Heart right ventricle (tissue), 16 donors: ENCODE data around the gene MUC16. TPM values are rescaled to one million over a fixed set of nuclear protein-coding genes. Genes with fewer than 3 reads are reported as not detected.

Experiments
- ATAC-seq, 8 donors: fragments of 200-7000 bp; cut with Tn5 transposase; one replicate each; pipeline ENCODE4 v1.9.1; 2020; ENCODE audit warnings: mild to moderate bottlenecking in 8 of 8, moderate library complexity in 8 of 8, moderate number of reproducible peaks in 1 of 8
- DNase-seq, 2 donors: peaks; one replicate each; pipeline ENCODE4 v3.0.0-alpha.2; 2020
- H3K27ac ChIP-seq, 10 donors: fragments of 200-600 bp; sonication (generic) in 2 of 10; one replicate each; pipeline versions ENCODE4 v1.5.0 to v1.8.0; 2020 to 2022; ENCODE audit warnings: mild to moderate bottlenecking in 3 of 10
- H3K27me3 ChIP-seq, 7 donors: fragments of 200-600 bp; one replicate each; pipeline ENCODE4 v1.8.0; 2021 to 2022; ENCODE audit warnings: mild to moderate bottlenecking in 2 of 7
- H3K36me3 ChIP-seq, 9 donors: fragments of 200-600 bp; sonication (generic) in 1 of 9; one replicate each; pipeline versions ENCODE4 v1.5.0 to v1.8.0; 2020 to 2022; ENCODE audit warnings: mild to moderate bottlenecking in 2 of 9
- H3K4me1 ChIP-seq, 9 donors: fragments of 200-600 bp; sonication (generic) in 1 of 9; one replicate each; pipeline versions ENCODE4 v1.5.0 to v1.8.0; 2020 to 2022; ENCODE audit warnings: mild to moderate bottlenecking in 4 of 9
- H3K4me3 ChIP-seq, 10 donors: fragments of 200-600 bp; sonication (generic) in 2 of 10; one replicate each; pipeline versions ENCODE4 v1.5.0 to v1.8.0; 2020 to 2022; ENCODE audit warnings: mild to moderate bottlenecking in 7 of 10, moderate library complexity in 2 of 10
- H3K9me3 ChIP-seq, 11 donors: fragments of 200-600 bp in 10 of 11; sonication (generic) in 2 of 11; one replicate each; pipeline versions ENCODE4 v1.5.0 to v1.8.0; 2013 to 2022; ENCODE audit warnings: mild to moderate bottlenecking in 2 of 11, control low read depth in 1 of 11, moderate library complexity in 1 of 11
- WGBS, 2 donors: extraction: QIAGEN DNeasy Blood & Tissue Kit; methylation state at CpG; one replicate each; pipeline ENCODE4 v1.1.7; 2013; ENCODE audit warnings: inconsistent platforms in 1 of 2; 5-methylcytosine and 5-hydroxymethylcytosine counted together
- intact Hi-C, 10 donors: fragments of 100-400 bp; cut with DNase I; formaldehyde crosslinking; loops; one replicate each; pipeline versions ENCODE4 v1.11.1 to v1.14.2; 2022
- polyA plus RNA-seq, 2 donors: library from polyadenylated mRNA; stranded (reverse); fragments of 200-250 nt; gene quantifications; one replicate each; pipeline ENCODE4 v1.2.3, GENCODE V29; 2013
- total RNA-seq, 10 donors: library from RNA; stranded (reverse); fragmentation: NEBNext Ultra II Directional in 3 of 10; extraction: Animal tissue kit (Norgen Biotek cat#: 25700) in 3 of 10; gene quantifications; one replicate each; pipeline versions ENCODE4 v1.2.1 to v1.2.4, GENCODE V29; 2021 to 2023
- TF ChIP-seq, protein P1 (sequence below), 9 donors: fragments of 200-600 bp; sonication (generic) in 2 of 9; IDR thresholded peaks; one replicate each; pipeline versions ENCODE4 v1.5.0 to v1.8.0; 2021 to 2022; ENCODE audit warnings: antibody characterized with exemption in 9 of 9, mild to moderate bottlenecking in 5 of 9, moderate library complexity in 1 of 9
- donor health status: Arrhythmogenic right ventricular cardiomyopathy.
- donor health status: ischemic (EF 13 %, LVEDD 7.1; RV severe dilation, severe dysfunction).
- donor health status: healthy with polysubstance abuse.
- donor health status: DM: no; HTN: yes; CAD: no.
- donor health status: DM: no; HTN: no; CAD: no.
- donor health status: ischemic (EF 25% LVEDD 6.9; RV normal size, moderate dysfunction).
- donor health status: ischemic (EF 25% LVEDD 5.7; RV mildly dilated, moderate dysfunction).
- donor health status: healthy.
- donor health status: DM: yes; HTN: yes; CAD: no.
- donor health status: Ischemic cardiomyopathy.
- donor health status: ischemic (EF 35%, LVEDD 5.7; RV mildly dilated, moderate dysfunction).
- donor health status: nonischemic (EF 11% LVEDD 7.7; RV severe dilation, severe dysfunction).
- donor health status: DM: yes; HTN: yes; CAD: no.
- donor health status: PGD.
- donor health status: ischemic (EF 29% LVEDD 5.4; RV normal size, mild dysfunction).
- donor health status: nonischemic (EF 23%, LVEDD 6.1; RV moderate dilation, normal function).

The MUC16 gene
- total and polyA plus RNA-seq, 12 donors: under 0.01 to 0.31 (median 0.07) TPM; not detected in 7

DNA sequence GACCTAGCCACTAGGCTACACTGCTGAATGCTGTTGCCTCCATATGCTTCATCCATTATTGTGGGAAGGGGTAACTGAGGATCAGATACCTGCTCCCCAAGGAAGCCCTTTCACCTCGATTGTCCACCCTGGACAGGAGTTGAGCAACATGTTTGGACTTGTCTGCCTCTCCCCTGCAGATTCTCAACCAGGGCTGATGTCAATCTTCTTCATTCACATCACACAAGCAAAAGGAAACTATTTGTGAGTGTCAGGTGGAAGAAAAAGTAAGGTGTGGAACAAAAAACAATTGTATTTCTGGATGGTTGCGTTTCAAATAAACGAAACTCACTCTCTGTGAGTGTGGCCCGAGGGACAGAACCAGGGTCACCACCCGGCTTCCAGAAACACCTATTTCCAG lies 29.5 kb upstream of the MUC16 start:
- TF ChIP-seq, protein P1, sequence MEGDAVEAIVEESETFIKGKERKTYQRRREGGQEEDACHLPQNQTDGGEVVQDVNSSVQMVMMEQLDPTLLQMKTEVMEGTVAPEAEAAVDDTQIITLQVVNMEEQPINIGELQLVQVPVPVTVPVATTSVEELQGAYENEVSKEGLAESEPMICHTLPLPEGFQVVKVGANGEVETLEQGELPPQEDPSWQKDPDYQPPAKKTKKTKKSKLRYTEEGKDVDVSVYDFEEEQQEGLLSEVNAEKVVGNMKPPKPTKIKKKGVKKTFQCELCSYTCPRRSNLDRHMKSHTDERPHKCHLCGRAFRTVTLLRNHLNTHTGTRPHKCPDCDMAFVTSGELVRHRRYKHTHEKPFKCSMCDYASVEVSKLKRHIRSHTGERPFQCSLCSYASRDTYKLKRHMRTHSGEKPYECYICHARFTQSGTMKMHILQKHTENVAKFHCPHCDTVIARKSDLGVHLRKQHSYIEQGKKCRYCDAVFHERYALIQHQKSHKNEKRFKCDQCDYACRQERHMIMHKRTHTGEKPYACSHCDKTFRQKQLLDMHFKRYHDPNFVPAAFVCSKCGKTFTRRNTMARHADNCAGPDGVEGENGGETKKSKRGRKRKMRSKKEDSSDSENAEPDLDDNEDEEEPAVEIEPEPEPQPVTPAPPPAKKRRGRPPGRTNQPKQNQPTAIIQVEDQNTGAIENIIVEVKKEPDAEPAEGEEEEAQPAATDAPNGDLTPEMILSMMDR (IDR thresholded peaks at IDR 0.05): no peak
- DNase-seq (no peak), ATAC-seq (no peak)
- Histone ChIP-seq H3K27ac (no peak overlapping the region), H3K4me3 (no peak overlapping the region), H3K4me1 (no peaks in the 10 kb centered on the region), H3K9me3 (no peaks in the 10 kb centered on the region), H3K36me3 (no peaks in the 10 kb centered on the region), H3K27me3 (peaks cover 0 to 28% (median 4%) of the 10 kb centered on the region in 7 donors)
- WGBS, 2 donors: 71 to 72% methylated on average over 5 of the region's 5 CpGs
- intact Hi-C loops: no loop called here

DNA sequence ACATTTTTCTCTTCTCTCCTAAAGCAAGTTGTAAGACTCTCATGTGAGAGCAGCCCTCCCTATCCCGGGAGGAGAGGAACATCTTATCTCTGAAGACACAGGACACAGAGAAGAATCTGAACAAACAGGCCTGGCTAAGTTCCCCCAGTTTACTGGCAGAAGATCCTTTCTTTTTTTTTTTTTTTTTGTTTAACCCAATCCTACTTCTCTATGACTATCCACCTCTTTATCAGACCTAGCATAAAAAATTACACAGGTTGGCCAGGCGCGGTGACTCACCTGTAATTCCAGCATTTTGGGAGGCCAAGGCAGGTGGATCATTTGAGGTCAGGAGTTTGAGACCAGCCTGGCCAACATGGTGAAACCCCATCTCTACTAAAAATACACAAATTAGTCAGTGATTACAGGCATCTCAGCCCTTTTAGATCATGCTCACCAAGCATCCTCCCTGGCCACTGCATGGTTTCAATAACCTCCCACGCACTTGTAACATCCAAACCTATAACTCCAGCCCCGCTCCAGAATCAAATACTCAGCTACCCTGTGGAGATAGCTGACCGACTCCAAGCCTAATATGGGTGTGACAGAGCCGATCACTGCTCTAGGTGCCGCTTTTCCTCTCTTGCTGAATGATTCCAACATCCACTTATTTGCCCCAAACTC lies 27.3 kb upstream of the MUC16 start:
- Histone ChIP-seq H3K27me3 (peaks cover 0 to 24% (median 4%) of the 10 kb centered on the region in 7 donors), H3K9me3 (no peaks in the 10 kb centered on the region), H3K36me3 (no peaks in the 10 kb centered on the region), H3K4me1 (no peaks in the 10 kb centered on the region), H3K27ac (no peak overlapping the region), H3K4me3 (no peak overlapping the region)
- intact Hi-C loops: no loop called here
- ATAC-seq (no peak), DNase-seq (no peak)
- TF ChIP-seq, protein P1 (IDR thresholded peaks at IDR 0.05): no peak
- WGBS, 2 donors: 75 to 77% methylated on average over 8 of the region's 8 CpGs

DNA sequence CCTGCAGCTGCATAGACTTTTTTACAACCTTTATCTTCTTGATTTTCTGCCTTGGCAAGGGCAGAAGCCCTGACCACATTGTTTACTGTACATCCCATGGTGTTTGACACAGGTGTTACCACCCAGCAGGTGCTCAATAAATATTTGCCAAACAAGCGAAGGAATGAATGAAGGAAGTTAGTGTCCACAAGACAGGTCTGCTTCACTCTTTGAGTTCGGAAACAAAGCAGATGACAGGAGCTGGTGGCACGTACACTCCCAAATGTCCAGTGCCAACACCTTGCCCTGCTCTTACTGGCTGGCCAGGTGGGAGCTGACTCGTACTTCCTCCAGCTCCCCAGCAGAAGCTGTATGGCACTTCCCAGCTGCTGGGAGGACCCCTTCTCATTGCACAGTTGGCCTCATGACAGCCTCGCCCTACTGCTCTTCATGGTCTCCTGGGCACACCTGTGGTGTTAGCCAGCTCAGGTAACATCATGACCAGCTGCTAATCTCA lies 22.0 kb upstream of the MUC16 start:
- Histone ChIP-seq H3K27ac (no peak overlapping the region), H3K4me1 (no peaks in the 10 kb centered on the region), H3K27me3 (peaks cover 0 to 28% (median 0%) of the 10 kb centered on the region in 7 donors), H3K4me3 (no peak overlapping the region), H3K36me3 (no peaks in the 10 kb centered on the region), H3K9me3 (no peaks in the 10 kb centered on the region)
- no peak for ATAC-seq
- intact Hi-C loops: no loop called here
- 76 to 77% methylated on average over 5 of the region's 5 CpGs for WGBS, 2 donors
- DNase-seq: no peak
- TF ChIP-seq, protein P1 (IDR thresholded peaks at IDR 0.05): no peak

DNA sequence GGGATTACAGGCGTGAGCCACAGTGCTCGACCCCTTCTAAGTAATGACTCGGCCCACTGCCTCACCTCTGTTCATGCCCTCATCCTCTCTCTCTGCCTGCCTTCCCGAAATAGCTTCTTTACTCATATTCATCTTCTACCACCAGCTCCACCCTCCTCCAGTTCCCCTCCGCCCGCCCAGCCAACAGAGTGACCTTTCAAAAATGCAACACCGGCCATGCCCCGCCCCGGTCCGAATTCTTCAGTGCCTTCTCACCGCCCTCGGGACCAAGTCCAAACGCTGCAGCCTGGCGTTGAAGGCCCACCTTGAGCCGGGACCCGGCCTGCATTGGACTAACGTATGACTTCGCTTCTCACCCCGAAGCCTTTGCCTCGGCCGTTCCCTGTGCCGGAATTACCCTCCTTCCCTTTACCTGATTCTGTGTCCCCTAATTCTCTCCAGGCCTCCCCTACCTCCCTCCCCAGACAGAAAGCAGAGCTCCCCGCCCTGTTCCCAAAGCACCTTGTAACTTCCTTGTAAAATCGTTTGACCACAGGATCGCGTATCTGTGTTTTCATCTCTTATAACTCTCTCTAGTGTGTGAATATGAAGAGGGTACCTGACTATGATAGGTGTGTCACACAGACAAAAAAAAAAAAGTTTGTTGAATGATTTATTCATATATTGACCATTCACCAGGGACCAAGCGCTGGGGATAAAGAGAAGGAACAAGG lies 8.1 kb upstream of the MUC16 start:
- peaks cover 0 to 13% (median 0%) of the 10 kb centered on the region in 7 donors for H3K27me3 ChIP-seq
- TF ChIP-seq, protein P1 (IDR thresholded peaks at IDR 0.05): no peak
- H3K36me3 ChIP-seq: no peaks in the 10 kb centered on the region
- H3K27ac ChIP-seq: no peak overlapping the region
- DNase-seq (no peak), ATAC-seq (no peak)
- no peaks in the 10 kb centered on the region for H3K4me1 ChIP-seq
- peaks cover 0 to 6% (median 0%) of the 10 kb centered on the region in 11 donors for H3K9me3 ChIP-seq
- WGBS, 2 donors: 83 to 86% methylated on average over 27 of the region's 27 CpGs
- no peak overlapping the region for H3K4me3 ChIP-seq
- intact Hi-C loops: no loop called here
